Smooth muscle cell (in vitro differentiated cells): ENCODE measurements around the gene TSACC. TPM values are rescaled to one million over a fixed set of nuclear protein-coding genes. Genes with fewer than 3 reads are reported as not detected.
"Not testable (repeated sequence)": the region's sequence is repeated elsewhere in the genome, so short reads cannot be mapped to it uniquely, and the experiment has no call there.

Experiments used
- DNase-seq: peaks from one replicate; lab custom pipeline; 2025; ENCODE audit not compliant: unreplicated experiment; lab: John Stamatoyannopoulos, UW
- H2AFZ ChIP-seq: fragments of 200-600 bp; sonication (generic); 2 replicates; pipeline ENCODE4 v1.6.0; 2016; ENCODE audit warnings: antibody characterized with exemption, low read depth, mild to moderate bottlenecking
- H3F3A ChIP-seq: fragments of 200-600 bp; sonication (generic); 2 replicates; pipeline ENCODE4 v1.6.0; 2017; ENCODE audit warnings: antibody characterized with exemption, low read depth
- H3K27ac ChIP-seq: fragments of 200-600 bp; sonication (generic); 2 replicates; pipeline ENCODE4 v1.5.1; 2016; ENCODE audit warnings: low read depth, mild to moderate bottlenecking
- H3K27me3 ChIP-seq: fragments of 200-600 bp; sonication (generic); 2 replicates; pipeline ENCODE4 v1.6.1; 2016; ENCODE audit warnings: low read depth, mild to moderate bottlenecking
- H3K36me3 ChIP-seq: fragments of 200-600 bp; sonication (generic); 2 replicates; pipeline ENCODE4 v1.5.1; 2016; ENCODE audit warnings: low read depth
- H3K4me1 ChIP-seq: fragments of 200-600 bp; sonication (generic); 2 replicates; pipeline ENCODE4 v1.5.1; 2016; ENCODE audit warnings: low read depth
- H3K4me2 ChIP-seq: fragments of 200-600 bp; sonication (generic); 2 replicates; pipeline ENCODE4 v1.6.0; 2016; ENCODE audit warnings: mild to moderate bottlenecking
- H3K4me3 ChIP-seq: fragments of 200-600 bp; sonication (generic); 2 replicates; pipeline ENCODE4 v1.5.1; 2016; ENCODE audit warnings: mild to moderate bottlenecking
- H3K79me2 ChIP-seq: fragments of 200-600 bp; sonication (generic); 2 replicates; pipeline ENCODE4 v1.6.0; 2016; ENCODE audit warnings: low read depth, mild to moderate bottlenecking
- H3K9ac ChIP-seq: fragments of 200-600 bp; sonication (generic); 2 replicates; pipeline ENCODE4 v1.6.0; 2016; ENCODE audit warnings: low read depth
- H3K9me3 ChIP-seq: fragments of 200-600 bp; sonication (generic); replicated peaks from 2 replicates; pipeline ENCODE4 v1.5.1; 2016; ENCODE audit warnings: low read depth
- H4K20me1 ChIP-seq: fragments of 200-600 bp; sonication (generic); 2 replicates; pipeline ENCODE4 v1.6.0; 2016; ENCODE audit warnings: low read depth
- WGBS: methylation state at CpG from one replicate; pipeline ENCODE4 v1.1.7; 2016; ENCODE audit warnings: low lambda C conversion rate; 5-methylcytosine and 5-hydroxymethylcytosine counted together
- polyA plus RNA-seq: library from polyadenylated mRNA; unstranded; fragments of >200 nt; fragmentation: Nextera tagmentation; extraction: Ambion mirVana; gene quantifications from 2 replicates; pipeline ENCODE4 v1.2.1, GENCODE V29; 2016
- total RNA-seq: library from RNA; depleted of rRNA; stranded (reverse); fragments of >200 nt; gene quantifications from 2 replicates; pipeline ENCODE4 v1.2.3, GENCODE V29; 2014
- TF ChIP-seq, protein P1 (sequence below): fragments of 200-600 bp; sonication (generic); IDR thresholded peaks from 2 replicates; pipeline ENCODE4 v1.5.1; 2017; ENCODE audit warnings: borderline replicate concordance, mild to moderate bottlenecking, antibody characterized with exemption; ENCODE audit not compliant: insufficient read depth, poor library complexity, severe bottlenecking

TSACC gene
- total and polyA plus RNA-seq, 2 experiments from 2014 or later: 0.54 TPM; not detected in 1

GRCh38 chr1:156367383-156368156, 29.2 kb downstream of the TSACC start:
- H3K36me3 ChIP-seq: no peaks in the 10 kb centered on the region
- TF ChIP-seq, protein P1, sequence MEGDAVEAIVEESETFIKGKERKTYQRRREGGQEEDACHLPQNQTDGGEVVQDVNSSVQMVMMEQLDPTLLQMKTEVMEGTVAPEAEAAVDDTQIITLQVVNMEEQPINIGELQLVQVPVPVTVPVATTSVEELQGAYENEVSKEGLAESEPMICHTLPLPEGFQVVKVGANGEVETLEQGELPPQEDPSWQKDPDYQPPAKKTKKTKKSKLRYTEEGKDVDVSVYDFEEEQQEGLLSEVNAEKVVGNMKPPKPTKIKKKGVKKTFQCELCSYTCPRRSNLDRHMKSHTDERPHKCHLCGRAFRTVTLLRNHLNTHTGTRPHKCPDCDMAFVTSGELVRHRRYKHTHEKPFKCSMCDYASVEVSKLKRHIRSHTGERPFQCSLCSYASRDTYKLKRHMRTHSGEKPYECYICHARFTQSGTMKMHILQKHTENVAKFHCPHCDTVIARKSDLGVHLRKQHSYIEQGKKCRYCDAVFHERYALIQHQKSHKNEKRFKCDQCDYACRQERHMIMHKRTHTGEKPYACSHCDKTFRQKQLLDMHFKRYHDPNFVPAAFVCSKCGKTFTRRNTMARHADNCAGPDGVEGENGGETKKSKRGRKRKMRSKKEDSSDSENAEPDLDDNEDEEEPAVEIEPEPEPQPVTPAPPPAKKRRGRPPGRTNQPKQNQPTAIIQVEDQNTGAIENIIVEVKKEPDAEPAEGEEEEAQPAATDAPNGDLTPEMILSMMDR: no peak
- no peaks in the 10 kb centered on the region for H3F3A ChIP-seq
- no peak for DNase-seq
- no peaks in the 10 kb centered on the region for H3K9me3 ChIP-seq
- 68% methylated on average over 9 of the region's 9 CpGs for WGBS
- no peak overlapping the region for H3K4me2 ChIP-seq
- no peak overlapping the region for H3K27ac ChIP-seq
- no peak overlapping the region for H2AFZ ChIP-seq
- H3K79me2 ChIP-seq: no peaks in the 10 kb centered on the region
- H3K4me1 ChIP-seq: no peaks in the 10 kb centered on the region
- H3K27me3 ChIP-seq: no peaks in the 10 kb centered on the region
- no peak overlapping the region for H3K4me3 ChIP-seq
- no peaks in the 10 kb centered on the region for H4K20me1 ChIP-seq
- H3K9ac ChIP-seq: no peak overlapping the region

GRCh38 chr1:156368157-156368658, 29.9 kb downstream of the TSACC start:
- no peaks in the 10 kb centered on the region for H3K4me1 ChIP-seq
- H4K20me1 ChIP-seq: no peaks in the 10 kb centered on the region
- no peak for DNase-seq
- TF ChIP-seq, protein P1: no peak
- H3K9me3 ChIP-seq: no peaks in the 10 kb centered on the region
- no peaks in the 10 kb centered on the region for H3F3A ChIP-seq
- H3K79me2 ChIP-seq: no peaks in the 10 kb centered on the region
- H3K36me3 ChIP-seq: no peaks in the 10 kb centered on the region
- H3K27me3 ChIP-seq: no peaks in the 10 kb centered on the region
- no peak overlapping the region for H3K27ac ChIP-seq
- WGBS: 56% methylated on average over 7 of the region's 7 CpGs
- H3K4me3 ChIP-seq: no peak overlapping the region
- no peak overlapping the region for H2AFZ ChIP-seq
- no peak overlapping the region for H3K9ac ChIP-seq
- no peak overlapping the region for H3K4me2 ChIP-seq

- Histone ChIP-seq H3K36me3 (no peaks in the 10 kb centered on the region), H3K4me2 (peak within 1 kb of the TSS; percentile 85), H2AFZ (peak within 1 kb of the TSS; percentile 76), H3K4me1 (no peaks in the 10 kb centered on the region), H3K9me3 (no peaks in the 10 kb centered on the region), H3K27me3 (no peaks in the 10 kb centered on the region), H3K4me3 (peak within 1 kb of the TSS; percentile 45), H4K20me1 (no peaks in the 10 kb centered on the region), H3F3A (no peaks in the 10 kb centered on the region), H3K9ac (no peak within 1 kb of the TSS), H3K27ac (no peak within 1 kb of the TSS), H3K79me2 (no peaks in the 10 kb centered on the region)
- DNase-seq: no peak
- TF ChIP-seq, protein P1: no peak
- WGBS: 16% methylated on average over 44 of the region's 48 CpGs
Measured at GRCh38 chr1:156368889-156369684, 30.8 kb downstream of the TSACC start, which contains the start of gene RHBG. RHBG (plus strand) TSS chr1:156369211; CDS start chr1:156369250, 39 bp downstream.

- WGBS: 92% methylated on average over 10 of the region's 10 CpGs
- Histone ChIP-seq H3K4me3 (peak overlapping the region; percentile 45), H3K4me2 (peak overlapping the region; percentile 85)
- H2AFZ ChIP-seq, H3K27me3 ChIP-seq, H3K27ac ChIP-seq, H3K9ac ChIP-seq, H3K36me3 ChIP-seq, DNase-seq, H3K4me1 ChIP-seq, H3K9me3 ChIP-seq, H3K79me2 ChIP-seq, H3F3A ChIP-seq, H4K20me1 ChIP-seq: not testable (repeated sequence)
Measured at GRCh38 chr1:156369685-156370286, 31.5 kb downstream of the TSACC start.
